SK-N-SH treated with all-trans-retinoic acid at 6 μM for 48 hours (cell line): ENCODE results near the gene SERPINF2.

Source experiments
- ARNTL ChIP-seq: fragments of 450-650 bp; formaldehyde crosslinking; IDR thresholded peaks from 2 replicates; pipeline ENCODE4 v1.5.0; 2020; ENCODE audit warnings: low read depth, mild to moderate bottlenecking, moderate library complexity, borderline replicate concordance
- GLIS3 ChIP-seq: fragments of 250-450 bp; sonication (Bioruptor Pico); IDR thresholded peaks from 2 replicates; pipeline ENCODE4 v1.5.0; 2020; ENCODE audit warnings: mild to moderate bottlenecking, moderate library complexity
- ISL1 ChIP-seq: fragments of 250-450 bp; sonication (Bioruptor Pico); IDR thresholded peaks from 2 replicates; pipeline ENCODE4 v2.1.2; 2022; ENCODE audit warnings: mild to moderate bottlenecking, moderate library complexity
- RARB ChIP-seq: fragments of 250-450 bp; sonication (Bioruptor Pico); IDR thresholded peaks from 2 replicates; pipeline ENCODE4 v1.8.0; 2021; ENCODE audit warnings: mild to moderate bottlenecking, moderate library complexity
- TOX ChIP-seq: fragments of 250-450 bp; sonication (Bioruptor Pico); IDR thresholded peaks from 2 replicates; pipeline ENCODE4 v1.8.0; 2021; ENCODE audit warnings: mild to moderate bottlenecking, moderate library complexity, borderline replicate concordance
- ZC3H10 ChIP-seq: fragments of 250-450 bp; sonication (Bioruptor Pico); IDR thresholded peaks from 2 replicates; pipeline ENCODE4 v1.5.1; 2021; ENCODE audit warnings: mild to moderate bottlenecking, moderate library complexity
- ZFP3 ChIP-seq: fragments of 250-450 bp; sonication (Bioruptor Pico); IDR thresholded peaks from 2 replicates; pipeline ENCODE4 v1.5.0; 2020; ENCODE audit warnings: mild to moderate bottlenecking, moderate library complexity
- ZFP30 ChIP-seq: fragments of 450-650 bp; formaldehyde crosslinking; IDR thresholded peaks from 2 replicates; pipeline ENCODE4 v1.5.0; 2022; ENCODE audit warnings: mild to moderate bottlenecking, moderate library complexity
- ZNF565 ChIP-seq: fragments of 450-650 bp; formaldehyde crosslinking; conservative IDR thresholded peaks from 2 replicates; pipeline ENCODE4 v1.5.0; 2020; ENCODE audit warnings: low read depth, mild to moderate bottlenecking, moderate library complexity
- ZNF70 ChIP-seq: fragments of 450-650 bp; formaldehyde crosslinking; IDR thresholded peaks from 2 replicates; pipeline ENCODE4 v1.5.0; 2020; ENCODE audit warnings: mild to moderate bottlenecking, moderate library complexity
- ZNF8 ChIP-seq: fragments of 450-650 bp; formaldehyde crosslinking; IDR thresholded peaks from 2 replicates; pipeline ENCODE4 v1.5.0; 2020; ENCODE audit warnings: mild to moderate bottlenecking, moderate library complexity
- TF ChIP-seq, protein P1 (sequence below): fragments of 250-450 bp; sonication (Bioruptor Pico); IDR thresholded peaks from 2 replicates; pipeline ENCODE4 v1.8.0; 2020; ENCODE audit warnings: mild to moderate bottlenecking, moderate library complexity, borderline replicate concordance
- TF ChIP-seq, protein P2 (sequence below): fragments of 250-450 bp; sonication (Bioruptor Pico); IDR thresholded peaks from 2 replicates; pipeline ENCODE4 v1.8.0; 2021; ENCODE audit warnings: low read depth, mild to moderate bottlenecking, moderate library complexity, borderline replicate concordance
- TF ChIP-seq, protein P3 (sequence below): fragments of 250-450 bp; sonication (Bioruptor Pico); IDR thresholded peaks from 2 replicates; pipeline ENCODE4 v1.5.0; 2020; ENCODE audit warnings: mild to moderate bottlenecking, moderate library complexity

DNA sequence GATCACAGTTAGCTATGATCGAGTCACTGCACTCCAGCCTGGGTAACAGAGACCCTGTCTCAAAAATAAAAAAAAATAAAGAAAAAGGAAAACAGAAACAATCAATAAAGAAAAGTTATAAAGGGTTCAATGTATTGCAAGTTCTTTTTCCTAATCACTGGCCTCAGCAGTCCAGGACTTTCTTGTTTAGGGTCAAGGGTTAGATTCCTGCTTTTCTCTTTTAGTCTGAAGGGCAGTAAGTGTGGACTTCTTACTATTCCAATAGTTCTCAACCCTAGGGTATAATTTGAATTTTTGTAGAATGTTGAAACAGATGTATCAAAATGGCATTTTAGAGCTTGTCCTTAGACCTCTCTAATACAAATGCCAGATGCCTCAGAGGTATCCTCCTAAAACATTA is 59.8 kb downstream of the SERPINF2 start:
- TF ChIP-seq GLIS3 (no peak), TOX (CRISPR knock-in tag) (no peak), ZNF8 (CRISPR knock-in tag) (no peak), ZFP30 (CRISPR knock-in tag) (no peak), ARNTL (CRISPR knock-in tag) (no peak), ZNF565 (no peak), ZFP3 (no peak), RARB (CRISPR knock-in tag) (no peak), ZC3H10 (no peak), ISL1 (CRISPR knock-in tag) (no peak), ZNF70 (CRISPR knock-in tag) (no peak)
- TF ChIP-seq, protein P1, sequence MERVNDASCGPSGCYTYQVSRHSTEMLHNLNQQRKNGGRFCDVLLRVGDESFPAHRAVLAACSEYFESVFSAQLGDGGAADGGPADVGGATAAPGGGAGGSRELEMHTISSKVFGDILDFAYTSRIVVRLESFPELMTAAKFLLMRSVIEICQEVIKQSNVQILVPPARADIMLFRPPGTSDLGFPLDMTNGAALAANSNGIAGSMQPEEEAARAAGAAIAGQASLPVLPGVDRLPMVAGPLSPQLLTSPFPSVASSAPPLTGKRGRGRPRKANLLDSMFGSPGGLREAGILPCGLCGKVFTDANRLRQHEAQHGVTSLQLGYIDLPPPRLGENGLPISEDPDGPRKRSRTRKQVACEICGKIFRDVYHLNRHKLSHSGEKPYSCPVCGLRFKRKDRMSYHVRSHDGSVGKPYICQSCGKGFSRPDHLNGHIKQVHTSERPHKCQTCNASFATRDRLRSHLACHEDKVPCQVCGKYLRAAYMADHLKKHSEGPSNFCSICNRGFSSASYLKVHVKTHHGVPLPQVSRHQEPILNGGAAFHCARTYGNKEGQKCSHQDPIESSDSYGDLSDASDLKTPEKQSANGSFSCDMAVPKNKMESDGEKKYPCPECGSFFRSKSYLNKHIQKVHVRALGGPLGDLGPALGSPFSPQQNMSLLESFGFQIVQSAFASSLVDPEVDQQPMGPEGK (CRISPR knock-in tag), result no peak
- TF ChIP-seq, protein P2, sequence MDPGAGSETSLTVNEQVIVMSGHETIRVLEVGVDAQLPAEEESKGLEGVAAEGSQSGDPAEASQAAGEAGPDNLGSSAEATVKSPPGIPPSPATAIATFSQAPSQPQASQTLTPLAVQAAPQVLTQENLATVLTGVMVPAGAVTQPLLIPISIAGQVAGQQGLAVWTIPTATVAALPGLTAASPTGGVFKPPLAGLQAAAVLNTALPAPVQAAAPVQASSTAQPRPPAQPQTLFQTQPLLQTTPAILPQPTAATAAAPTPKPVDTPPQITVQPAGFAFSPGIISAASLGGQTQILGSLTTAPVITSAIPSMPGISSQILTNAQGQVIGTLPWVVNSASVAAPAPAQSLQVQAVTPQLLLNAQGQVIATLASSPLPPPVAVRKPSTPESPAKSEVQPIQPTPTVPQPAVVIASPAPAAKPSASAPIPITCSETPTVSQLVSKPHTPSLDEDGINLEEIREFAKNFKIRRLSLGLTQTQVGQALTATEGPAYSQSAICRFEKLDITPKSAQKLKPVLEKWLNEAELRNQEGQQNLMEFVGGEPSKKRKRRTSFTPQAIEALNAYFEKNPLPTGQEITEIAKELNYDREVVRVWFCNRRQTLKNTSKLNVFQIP (CRISPR knock-in tag), result no peak
- TF ChIP-seq, protein P3, sequence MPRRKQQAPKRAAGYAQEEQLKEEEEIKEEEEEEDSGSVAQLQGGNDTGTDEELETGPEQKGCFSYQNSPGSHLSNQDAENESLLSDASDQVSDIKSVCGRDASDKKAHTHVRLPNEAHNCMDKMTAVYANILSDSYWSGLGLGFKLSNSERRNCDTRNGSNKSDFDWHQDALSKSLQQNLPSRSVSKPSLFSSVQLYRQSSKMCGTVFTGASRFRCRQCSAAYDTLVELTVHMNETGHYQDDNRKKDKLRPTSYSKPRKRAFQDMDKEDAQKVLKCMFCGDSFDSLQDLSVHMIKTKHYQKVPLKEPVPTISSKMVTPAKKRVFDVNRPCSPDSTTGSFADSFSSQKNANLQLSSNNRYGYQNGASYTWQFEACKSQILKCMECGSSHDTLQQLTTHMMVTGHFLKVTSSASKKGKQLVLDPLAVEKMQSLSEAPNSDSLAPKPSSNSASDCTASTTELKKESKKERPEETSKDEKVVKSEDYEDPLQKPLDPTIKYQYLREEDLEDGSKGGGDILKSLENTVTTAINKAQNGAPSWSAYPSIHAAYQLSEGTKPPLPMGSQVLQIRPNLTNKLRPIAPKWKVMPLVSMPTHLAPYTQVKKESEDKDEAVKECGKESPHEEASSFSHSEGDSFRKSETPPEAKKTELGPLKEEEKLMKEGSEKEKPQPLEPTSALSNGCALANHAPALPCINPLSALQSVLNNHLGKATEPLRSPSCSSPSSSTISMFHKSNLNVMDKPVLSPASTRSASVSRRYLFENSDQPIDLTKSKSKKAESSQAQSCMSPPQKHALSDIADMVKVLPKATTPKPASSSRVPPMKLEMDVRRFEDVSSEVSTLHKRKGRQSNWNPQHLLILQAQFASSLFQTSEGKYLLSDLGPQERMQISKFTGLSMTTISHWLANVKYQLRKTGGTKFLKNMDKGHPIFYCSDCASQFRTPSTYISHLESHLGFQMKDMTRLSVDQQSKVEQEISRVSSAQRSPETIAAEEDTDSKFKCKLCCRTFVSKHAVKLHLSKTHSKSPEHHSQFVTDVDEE (CRISPR knock-in tag), result no peak
